HG03460 (cell line): ENCODE data around the gene RPTOR.

ENCODE experiments used
- ATAC-seq: cut with Tn5 transposase; IDR thresholded peaks from one replicate; pipeline ENCODE4 v1.9.1; 2021; ENCODE audit not compliant: unreplicated experiment

RPTOR gene

GRCh38 chr17:80951121-80952090, 406.8 kb downstream of the RPTOR start:
- ATAC-seq: no peak

- ATAC-seq: no peak
Observed at GRCh38 chr17:80952291-80952690, 407.7 kb downstream of the RPTOR start.

DNA sequence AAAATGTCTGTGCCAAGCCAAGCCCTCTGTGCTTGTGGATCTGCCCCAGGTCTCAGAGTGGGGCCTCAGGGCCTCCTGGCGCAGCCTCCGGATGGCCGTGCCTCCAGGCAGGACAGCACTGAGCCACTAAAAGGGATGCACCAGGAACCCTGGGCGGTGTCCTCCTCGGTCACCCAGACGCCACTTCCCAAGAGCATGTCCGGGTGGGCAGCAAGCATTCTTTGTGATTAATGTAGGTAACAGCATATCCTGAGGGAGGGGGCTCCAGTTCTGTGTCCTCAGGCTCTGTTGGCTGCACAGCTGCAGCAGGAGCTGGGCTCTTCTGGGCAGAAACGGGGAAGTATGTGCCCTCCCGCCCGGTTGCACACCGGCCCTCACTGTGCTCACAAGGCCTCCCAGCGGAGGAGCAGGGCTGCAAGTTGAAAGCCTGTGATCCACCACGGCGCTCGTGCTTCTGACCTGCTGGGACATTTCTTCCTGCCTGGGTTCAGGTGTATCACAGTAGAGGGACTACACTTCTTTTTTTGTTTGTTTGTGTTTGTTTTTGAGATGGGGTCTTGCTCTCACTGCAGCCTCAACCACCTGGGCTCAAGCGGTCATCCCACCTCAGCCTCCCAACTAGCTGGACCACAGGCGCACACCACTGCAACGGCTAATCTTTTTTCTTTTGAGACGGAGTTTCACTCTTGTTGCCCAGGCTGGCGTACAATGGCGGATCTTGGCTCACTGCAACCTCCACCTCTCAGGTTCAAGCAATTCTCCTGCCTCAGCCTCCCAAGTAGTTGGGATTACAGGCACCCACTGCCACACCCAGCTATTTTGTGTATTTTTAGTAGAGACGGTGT, 409.1 kb downstream of the RPTOR start:
- no peak for ATAC-seq

- ATAC-seq: no peak
Observed at GRCh38 chr17:80955078-80955477, 410.4 kb downstream of the RPTOR start.

- no peak for ATAC-seq
Observed at GRCh38 chr17:80955671-80956280, 411.1 kb downstream of the RPTOR start.

DNA sequence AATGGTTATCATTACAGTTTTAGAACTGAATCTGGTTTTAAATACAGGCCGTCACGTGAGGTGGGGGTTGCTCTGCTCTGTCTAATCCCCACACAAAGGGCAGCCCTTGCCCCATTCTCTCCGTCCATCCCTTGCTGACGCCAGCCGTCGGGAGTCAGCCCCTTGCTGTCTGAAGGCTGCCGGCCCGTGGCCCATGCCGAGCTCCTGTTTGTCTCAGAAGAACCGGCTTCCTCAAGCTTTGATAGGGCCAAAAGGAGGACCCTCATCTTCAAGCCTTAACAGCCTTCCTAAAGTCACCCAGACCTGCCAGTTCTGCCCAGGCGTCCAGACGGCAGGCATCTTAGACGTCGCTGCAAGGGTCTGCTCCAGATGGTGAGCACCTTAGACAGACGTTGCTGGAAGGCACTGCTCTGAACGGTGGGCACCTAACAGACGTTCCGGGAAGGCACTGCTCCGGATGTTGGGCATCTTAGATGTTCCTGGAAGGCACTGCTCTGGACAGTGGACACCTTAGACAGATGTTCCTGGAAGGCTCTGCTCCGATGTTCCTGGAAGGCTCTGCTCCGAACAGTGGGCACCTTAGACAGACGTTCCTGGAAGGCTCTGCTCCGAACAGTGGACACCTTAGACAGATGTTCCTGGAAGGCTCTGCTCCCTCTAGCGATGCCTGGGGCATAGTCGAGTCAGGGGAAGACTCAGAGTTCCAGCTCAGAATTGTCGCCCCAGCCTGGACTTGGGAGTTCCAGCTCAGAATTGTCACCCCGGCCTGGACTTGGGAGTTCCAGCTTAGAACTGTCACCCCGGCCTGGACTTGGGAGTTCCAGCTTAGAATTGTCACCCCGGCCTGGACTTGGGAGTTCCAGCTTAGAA, 411.9 kb downstream of the RPTOR start:
- no peak for ATAC-seq

DNA sequence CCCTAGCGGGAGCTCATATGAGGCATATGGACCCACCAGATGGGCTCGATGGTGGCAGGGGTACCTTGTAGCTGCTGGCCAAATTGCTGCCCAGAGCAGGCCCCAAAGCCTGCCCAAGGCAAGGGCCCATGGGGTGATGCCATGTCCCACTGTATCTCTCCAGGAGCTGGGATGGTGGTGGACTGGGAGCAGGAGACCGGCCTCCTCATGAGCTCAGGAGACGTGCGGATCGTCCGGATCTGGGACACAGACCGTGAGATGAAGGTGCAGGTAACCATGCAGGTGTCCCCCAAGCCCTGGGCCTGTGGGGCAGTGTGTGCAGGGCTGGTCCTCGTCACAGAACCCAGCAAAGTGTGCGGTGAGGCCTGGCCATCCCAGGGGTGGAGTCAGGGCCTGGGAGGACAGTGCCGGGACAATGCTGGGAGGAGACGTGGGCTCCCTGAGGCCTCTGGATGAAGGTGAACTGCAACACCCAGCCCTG, 412.9 kb downstream of the RPTOR start:
- no peak for ATAC-seq

DNA sequence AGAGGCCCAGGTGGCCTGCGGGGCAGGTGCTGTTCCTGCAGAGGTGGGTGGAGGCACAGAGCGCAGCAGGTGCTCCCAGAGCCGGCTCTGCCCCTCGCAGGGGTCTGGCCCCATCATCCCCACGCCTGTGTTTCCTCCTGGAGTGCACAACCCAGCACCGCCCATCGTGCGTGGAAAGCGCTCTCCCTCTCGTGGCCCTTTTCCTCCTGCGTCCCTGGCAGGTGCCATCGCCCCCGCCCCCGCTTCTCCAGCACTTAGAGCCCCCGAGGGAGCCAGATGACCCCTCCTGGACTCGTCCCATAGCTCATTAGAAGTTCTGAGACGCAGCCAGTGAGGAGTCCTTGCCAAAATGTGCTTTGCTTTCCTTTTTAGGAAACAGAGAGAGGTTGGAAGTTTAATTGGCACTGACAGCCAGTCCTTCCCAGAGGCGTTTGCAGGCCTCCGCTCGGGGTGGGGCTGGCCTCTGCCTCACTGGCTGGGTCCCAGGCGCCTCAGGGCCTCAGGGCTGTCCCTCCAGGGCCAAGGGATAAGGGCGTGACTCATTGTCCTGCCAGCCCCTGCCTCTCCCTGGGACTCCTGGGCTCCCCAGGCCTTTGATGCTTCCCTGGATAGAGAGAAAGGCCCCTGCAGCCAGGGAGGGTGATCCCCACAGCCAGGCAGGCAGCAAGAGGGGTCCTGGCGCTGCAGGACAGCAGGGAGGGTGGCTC, 414.8 kb downstream of the RPTOR start:
- ATAC-seq: no peak

- ATAC-seq: no peak
Observed at GRCh38 chr17:80960037-80960796, 415.6 kb downstream of the RPTOR start.

DNA sequence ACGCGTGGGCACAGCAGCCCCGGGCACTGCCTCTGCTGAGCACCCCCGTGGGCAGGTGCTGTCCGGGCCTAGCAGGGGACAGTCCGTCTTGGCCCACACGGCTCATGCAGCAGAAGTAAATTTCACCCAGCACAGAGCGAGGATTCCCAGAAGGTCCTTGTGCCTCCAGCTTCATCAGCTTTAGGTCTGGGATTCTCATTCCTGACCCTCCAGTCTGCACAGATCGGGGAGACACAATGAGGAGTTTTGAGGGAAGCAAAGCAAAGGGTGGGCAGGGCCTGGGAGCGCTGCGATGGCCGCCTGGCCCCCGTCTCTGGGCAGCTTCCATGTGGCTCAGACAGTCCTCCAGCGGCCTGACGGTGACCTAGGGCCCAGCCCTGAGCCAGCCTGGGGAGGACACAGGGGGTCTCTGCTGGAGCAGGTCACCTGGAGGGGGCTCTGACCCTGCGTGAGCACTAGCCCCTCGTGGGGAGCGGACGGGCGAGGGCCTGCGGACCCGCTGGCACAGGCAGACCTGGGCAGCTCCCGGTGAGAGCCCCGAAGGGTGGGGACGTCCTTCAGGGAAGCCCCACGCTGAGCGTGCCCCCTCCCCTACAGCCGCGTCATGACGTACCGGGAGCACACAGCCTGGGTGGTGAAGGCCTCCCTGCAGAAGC, 416.3 kb downstream of the RPTOR start:
- ATAC-seq: no peak

GRCh38 chr17:80961541-80962330, 417.1 kb downstream of the RPTOR start:
- no peak for ATAC-seq

DNA sequence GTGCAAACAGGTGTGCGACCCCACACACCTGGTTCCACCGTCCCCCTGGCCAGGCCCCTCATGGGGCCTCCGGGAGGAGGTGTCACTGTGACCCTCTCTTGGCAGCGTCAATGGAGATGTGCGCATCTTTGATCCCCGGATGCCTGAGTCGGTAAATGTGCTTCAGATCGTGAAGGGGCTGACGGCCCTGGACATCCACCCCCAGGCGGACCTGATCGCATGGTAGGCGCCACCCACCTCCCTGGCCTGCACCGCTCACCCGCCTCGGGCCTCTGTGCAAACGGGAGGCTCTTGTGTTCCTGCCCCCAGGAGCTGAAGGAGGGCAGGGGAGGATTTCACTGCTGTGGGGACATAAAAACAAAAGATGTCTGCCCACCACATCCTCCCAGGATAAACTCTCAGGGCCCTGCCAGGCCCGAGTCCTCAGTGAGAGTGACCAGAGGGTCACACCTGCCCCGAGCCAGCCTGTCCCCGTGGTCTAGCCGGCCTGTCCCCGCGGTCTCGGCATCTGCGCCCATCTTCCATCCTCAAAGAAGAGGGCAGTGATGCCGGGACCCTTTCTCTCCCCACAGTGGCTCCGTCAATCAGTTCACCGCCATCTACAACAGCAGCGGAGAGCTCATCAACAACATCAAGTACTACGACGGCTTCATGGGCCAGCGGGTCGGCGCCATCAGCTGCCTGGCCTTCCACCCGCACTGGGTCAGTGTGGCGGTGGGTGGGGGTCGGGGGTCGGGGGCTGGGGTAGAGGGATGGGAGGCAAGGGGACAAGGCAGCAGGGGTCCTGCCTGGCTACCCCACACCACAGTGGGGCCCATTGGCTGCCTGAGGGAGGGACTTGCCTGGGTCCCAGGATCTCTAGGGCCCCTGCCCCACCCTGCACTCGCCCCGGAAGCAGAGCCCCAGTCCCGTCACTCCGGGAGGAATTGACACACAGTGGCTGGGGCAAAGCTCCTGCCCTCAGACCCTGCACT, 418.0 kb downstream of the RPTOR start:
- no peak for ATAC-seq

DNA sequence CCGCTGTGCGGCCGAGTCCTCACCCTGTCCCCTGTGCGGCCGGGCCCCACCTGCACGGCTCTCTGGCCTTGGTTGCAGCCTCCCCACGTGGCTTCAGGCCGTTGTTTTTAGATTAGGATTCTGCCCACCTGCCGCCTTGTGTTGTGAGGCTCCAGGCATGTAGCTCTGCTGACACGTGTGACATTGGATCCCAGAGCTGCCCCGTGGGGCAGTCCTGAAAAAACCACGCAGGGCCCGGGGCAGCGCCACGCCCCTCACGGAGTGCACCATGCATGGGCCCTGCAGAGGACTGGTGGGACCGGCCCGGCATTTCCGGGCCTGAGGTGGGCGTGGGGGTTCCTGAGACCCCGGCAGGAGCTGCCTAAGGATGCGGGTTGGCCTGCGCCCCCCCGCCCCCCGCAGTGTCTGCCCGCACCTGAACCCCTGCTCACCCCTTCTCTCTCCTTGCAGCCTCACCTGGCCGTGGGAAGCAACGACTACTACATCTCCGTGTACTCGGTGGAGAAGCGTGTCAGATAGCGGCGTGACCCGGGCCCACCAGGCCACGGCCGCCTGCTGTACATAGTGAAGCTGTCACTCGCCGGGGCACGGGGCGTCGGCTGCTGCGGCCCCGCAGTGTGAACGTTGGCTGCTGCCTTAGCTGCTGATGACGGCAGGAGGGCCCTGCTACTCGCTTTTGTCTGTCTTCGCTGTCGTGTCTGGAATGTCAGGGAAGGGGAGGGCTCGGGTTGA, 419.3 kb downstream of the RPTOR start:
- ATAC-seq: no peak

DNA sequence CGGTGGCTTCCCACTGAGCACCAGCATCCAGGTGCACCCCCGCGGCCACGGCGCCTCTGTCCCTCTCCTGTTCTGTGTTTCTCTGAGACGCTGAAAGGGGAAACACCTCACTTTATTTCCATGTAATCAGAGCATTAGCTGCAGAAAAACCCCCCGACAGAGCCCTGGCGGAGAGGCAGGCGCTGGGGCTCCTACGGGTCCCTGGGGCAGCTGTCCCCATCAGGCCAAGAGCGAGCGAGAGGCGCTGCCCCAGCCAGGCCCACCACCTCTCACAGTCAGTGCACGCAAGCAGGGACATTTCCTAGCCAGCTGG, 419.9 kb downstream of the RPTOR start:
- no peak for ATAC-seq

DNA sequence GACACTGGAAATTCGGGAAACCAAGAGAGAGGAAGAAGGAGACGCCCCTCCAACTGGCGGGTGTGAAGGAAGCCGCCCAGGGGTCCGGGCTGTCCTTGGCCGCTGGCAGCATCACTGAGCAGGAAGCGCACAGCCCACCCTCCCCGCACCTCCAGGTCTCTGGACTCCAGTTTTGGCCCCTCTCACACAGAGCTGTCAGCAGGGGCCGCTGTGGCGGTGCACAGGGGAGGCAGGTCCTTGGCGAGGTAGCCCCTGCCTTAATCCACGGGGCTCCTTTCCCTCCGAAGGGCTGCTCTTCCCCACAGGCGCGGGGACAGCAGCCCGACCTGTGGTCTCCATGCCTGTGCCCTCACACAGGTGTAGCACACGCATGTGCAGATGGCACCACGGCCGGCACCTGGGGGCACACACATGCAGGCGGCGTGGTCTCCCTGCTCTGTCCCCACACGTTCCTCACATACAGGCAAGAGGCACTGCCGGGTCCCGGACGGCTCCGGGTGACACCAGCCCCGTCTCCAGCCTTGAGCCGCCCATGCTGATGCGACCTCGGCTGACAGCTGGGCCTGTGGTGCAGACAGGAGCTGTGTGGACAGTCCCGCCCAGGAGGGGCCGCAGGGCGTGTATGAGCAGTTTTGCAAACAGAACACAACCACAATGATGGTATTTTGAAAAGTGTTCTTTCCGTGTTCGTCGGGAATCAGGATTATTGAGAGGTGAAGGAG, 420.4 kb downstream of the RPTOR start:
- no peak for ATAC-seq
